Glomerular visceral epithelial cell (primary cell): Measurements from ENCODE around the gene ZNF350.
"Not testable (repeated sequence)": the region's sequence is repeated elsewhere in the genome, so short reads cannot be mapped to it uniquely, and the experiment has no call there.

Experiments
- DNase-seq: peaks from one replicate; pipeline ENCODE4 v3.0.0-alpha.2; 2016; ENCODE audit errors: extremely low spot score

The ZNF350 gene

DNA sequence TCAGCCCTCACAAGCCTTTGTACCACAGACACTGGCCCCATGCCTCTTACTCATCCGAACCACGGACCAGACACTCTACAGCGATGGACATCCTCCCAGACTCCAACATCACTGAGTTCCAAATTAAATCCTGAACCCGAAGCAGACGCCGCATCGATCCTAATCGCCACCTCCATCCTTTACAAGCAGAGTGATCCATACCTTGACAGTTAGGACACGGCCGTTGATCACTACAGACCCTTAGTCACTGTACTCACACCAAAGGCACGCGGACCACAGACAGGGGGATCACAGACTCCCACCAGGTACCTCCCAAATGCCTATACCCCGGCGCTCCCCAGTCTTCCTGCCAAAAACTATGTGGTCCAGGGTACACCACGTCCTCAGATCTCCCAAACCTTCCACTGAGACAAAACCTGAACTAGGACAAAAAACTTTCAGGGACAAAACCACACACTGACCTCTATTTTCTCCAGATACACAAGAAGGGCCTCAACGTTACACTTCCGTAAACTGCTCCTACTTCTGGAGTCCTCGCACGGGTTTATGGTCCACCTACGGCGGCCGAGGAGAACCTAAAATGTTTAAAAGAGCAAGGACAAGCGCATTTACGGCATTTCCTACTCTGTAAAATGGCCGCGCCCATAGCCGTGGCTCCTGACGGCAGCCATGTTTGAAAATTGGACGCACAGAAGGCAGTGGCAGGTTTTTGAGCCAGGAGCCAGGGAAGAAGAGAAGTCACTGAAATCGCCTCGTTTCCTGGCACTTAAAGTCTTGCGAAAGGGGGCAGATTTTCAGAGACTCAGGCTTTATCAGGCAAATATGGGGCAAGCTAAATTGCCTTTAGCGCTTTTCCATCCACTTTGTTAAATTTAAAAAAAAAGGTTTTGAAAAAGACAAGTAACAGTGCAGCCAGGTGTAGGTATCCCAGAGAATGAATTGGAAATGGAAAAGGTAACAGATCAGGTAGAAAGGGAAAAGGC is at the start of gene ZNF350:
Gene ZNF350, minus strand, starts transcription at position 532 of the 983 bp plus-strand sequence. CDS start 12,480 bp downstream, outside the sequence.
- DNase-seq: peak; percentile 93

- DNase-seq: no peak
Observed at GRCh38 chr19:52034051-52034728, 47.5 kb upstream of the ZNF350 start.

DNA sequence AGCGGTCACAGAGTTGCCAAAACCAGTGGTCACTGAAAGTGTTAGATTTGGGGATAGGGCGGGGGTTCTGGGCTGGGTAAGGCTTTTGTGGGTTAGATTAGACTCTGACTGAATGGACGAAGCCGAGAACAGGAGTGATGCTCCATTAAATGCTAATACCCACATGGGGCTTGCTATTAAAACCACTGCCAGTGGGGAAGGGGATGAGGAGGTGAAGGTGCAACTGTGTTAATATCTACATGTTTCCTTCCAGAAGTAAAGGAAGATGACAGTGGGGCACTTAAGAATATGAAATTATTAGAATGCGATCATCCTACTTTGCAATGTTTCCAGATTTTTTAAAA is 42.1 kb upstream of the ZNF350 start:
- DNase-seq: no peak

- peak; percentile 83 for DNase-seq
Observed at GRCh38 chr19:52028027-52028779, 41.6 kb upstream of the ZNF350 start, which contains the start of gene ZNF614. TSS of gene ZNF614 (minus strand) at chr19:52028379. CDS start at chr19:52025745, 2,634 bp downstream.

GRCh38 chr19:52026255-52026990 is 39.8 kb upstream of the ZNF350 start:
- not testable (repeated sequence) for DNase-seq

DNA sequence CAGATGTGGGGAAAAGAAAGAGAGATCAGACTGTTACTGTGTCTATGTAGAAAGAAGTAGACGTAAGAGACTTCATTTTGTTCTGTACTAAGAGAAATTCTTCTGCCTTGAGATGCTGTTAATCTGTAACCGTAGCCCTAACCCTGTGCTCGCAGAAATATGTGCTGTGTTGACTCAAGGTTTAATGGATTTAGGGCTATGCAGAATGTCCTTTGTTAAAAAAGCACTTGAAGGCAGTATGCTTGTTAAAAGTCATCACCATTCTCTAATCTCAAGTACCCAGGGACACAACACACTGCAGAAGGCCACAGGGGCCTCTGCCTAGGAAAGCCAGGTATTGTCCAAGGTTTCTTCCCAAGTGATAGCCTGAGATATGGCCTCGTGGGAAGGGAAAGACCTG is 37.8 kb upstream of the ZNF350 start:
- not testable (repeated sequence) for DNase-seq

DNA sequence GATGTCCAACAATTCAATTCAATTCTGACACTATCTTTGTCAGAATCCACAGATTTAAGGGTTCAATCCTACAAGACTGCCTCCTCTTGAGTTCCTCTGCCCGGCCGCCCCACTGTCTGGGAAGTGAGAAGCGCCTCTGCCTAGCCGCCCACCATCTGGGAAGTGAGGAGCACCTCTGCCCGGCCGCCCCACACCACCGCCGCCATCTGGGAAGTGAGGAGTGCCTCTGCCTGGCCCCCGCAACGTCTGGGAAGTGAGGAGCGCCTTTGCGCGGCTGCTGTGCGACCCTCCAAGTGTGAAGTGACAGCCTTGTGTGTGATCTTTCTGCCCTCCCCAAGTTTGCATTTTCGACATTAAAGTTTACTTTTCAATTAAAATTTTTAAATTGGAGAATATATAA is 35.6 kb upstream of the ZNF350 start:
- DNase-seq: no peak

- DNase-seq: no peak
Observed at GRCh38 chr19:52020506-52020905, 33.9 kb upstream of the ZNF350 start.

DNA sequence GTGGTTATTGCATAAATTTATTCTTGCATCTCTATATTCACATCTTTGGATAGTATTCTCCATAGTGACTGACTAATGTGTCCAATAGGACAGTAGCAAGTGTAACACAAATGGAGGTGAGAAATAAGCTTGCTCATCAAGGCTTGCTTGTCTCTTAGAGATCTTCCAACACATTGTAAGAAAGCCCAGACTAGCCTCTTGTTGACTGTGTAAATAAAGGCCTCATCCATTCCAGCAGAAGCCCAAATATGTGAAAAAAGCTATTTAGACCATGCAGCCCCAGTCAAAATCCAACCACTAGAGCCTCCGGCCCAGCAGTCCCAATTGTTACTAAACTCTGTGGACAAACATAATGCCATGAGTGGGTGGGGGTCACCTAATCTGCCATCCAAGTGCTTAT is 24.0 kb upstream of the ZNF350 start:
- DNase-seq: no peak

DNA sequence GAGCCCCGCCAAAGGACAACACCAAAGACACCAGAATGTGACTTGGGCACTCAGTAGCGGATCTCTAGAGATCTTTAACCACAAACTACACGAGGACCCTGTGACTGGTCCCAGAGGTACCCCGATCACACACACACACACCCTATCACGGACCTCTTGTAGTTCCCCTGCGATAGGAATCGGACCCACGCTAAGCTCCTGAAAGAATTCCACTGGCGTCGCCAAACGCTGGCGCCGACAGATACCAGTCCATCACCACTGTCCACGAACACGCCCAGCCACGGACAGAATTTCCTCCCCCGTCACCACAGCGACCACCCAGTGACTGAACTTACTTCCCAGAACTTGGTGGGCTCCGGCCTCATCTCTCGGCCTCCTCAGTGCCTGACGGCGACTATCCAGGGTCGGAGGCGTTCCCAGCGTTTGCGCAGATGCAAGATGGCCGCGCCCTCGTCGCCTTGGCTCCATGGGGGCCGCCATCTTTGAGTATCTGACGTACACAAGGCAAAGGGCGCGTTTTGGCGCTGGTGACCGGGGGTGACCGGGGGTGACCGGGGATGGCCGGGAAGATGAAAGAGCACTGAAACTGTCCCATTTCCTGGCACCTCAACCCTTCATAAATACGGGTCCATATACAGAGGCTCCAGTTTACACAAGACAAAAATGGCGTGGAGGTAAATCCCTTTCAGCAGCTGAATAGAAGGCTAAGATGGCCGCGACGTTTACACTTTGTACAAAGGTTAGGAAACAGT is 21.3 kb upstream of the ZNF350 start, which contains the start of gene ZNF615:
Gene ZNF615, minus strand, starts transcription at position 406 of the 752 bp plus-strand sequence. CDS start 4,500 bp downstream, outside the sequence.
- DNase-seq: peak; percentile 83

GRCh38 chr19:52007451-52007805 is 20.8 kb upstream of the ZNF350 start:
- DNase-seq: no peak

DNA sequence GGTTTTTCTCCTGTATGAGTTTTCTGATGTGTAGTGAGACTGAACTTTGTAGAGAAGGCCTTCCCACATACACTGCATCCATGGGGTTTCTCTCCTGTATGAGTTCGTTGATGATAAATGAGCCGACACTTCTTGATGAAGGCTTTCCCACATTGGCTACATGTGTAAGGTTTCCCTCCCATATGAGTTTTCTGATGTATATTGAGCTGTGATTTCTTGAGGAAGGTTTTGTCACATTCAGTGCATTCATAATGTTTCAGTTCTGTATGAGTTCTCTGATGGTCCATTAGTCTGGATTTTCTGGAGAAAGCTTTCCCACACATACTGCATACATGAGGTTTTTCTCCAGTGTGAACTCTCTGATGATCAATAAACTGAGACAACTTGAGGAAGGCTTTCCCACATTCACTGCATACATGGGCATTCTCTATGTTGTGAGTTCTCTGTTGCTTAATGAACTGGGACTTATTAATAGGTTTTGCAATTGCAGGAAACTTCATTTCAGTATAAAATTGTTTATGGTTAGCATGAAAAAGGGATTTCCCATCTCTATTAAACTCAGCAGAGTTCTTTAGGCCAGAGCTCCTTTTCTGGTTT is 7.5 kb upstream of the ZNF350 start:
- no peak for DNase-seq

DNA sequence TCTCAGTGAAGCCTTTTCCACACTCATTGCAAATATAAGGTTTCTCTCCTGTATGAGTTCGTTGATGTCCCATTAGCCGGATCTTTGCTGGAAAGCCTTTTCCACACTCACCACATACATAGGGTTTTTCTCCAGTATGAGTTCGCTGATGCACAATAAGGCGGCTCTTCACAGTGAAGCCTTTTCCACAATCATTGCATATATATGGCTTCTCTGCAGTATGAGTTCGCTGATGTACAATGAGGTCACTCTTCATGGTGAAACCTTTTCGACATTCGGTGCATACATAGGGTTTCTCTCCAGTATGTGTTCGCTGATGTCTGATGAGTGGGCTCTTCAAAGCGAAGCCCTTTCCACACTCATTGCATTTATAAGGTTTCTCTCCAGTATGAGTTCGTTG is 6.8 kb upstream of the ZNF350 start:
- no peak for DNase-seq

GRCh38 chr19:51983361-51983760 is 3.3 kb downstream of the ZNF350 start:
- no peak for DNase-seq

DNA sequence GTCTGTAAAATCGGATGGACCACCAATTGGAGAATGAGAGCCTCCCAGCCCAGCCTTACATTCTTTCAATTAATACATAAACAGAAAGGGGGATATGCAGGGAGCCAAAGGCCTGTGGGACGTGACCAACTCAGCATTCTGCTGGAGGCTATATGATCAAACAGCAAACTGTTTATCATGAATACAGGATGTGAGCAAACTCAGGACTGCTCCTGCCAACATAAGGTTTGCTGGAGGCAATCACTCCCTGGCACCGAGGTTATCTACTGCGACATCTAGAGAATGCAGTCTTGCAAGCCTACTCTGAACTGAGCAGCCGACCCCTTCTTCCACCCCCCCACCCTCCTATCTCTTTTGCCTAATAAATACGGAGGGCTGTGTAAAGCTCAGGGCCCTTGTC is 5.7 kb downstream of the ZNF350 start:
- not testable (repeated sequence) for DNase-seq

DNA sequence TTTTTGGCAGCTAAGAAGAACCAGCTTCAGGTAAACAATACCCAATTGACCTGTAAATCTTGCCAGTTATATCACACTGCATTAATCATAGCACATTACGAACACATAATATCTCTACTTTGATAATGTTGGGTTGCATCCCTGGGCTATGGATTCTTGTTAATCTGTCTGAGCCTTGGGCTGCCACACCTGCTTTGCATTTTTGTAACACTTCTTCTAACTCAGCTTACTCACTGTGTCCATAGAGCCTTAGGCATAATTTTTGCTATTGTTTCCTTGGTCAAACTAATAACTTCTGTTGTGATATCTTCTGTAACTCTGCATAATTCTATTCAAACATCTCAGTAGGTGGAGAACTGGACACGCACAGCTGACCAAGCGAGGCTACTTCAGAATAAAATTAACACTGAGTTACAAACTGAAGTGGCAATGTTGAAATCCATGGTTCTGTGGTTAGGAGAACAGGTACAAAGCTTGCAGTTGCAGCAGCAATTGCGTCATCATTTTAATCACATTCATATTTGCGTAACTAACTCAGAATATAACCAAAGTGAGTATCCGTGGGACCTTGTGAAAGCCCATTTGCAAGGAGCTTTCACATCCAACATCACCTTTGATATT is 6.4 kb downstream of the ZNF350 start:
- no peak for DNase-seq

DNA sequence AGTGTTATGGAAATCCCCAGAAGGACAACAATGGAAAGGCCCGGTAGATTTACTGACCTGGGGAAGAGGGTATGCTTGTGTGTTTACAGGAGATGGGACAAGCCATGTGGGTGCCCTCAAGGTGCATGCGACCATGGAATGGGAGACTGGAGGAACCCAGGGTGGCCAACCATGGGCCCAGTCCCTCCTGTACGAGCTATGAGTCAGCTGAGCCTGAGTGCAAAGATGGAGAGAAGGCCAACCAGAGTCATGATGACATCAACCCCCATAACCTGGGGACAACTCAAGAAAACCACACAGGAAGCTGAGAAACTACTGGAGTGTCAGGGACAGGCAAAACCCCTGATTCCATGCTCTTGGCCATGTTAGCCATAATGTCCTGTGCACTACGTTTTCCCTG is 7.8 kb downstream of the ZNF350 start:
- no peak for DNase-seq

DNA sequence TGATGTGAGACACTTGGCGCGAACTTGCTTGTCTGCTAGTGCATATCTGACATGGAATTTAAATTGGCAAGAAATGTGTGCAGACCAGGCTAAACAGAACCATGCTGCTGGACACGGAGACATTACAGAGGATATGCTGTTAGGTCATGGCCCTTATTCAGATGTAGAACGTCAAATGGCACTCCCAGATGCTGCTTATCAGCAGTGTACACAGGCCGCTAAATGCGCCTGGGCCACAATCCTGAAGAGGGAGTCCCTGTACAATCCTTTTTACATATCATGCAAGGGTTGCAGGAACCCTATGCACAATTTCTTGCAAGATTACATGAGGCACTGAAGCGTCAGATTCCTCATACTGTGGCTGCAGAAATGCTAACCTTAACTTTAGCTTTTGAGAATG is 9.3 kb downstream of the ZNF350 start:
- DNase-seq: no peak

GRCh38 chr19:51976852-51977251 is 9.8 kb downstream of the ZNF350 start:
- no peak for DNase-seq

DNA sequence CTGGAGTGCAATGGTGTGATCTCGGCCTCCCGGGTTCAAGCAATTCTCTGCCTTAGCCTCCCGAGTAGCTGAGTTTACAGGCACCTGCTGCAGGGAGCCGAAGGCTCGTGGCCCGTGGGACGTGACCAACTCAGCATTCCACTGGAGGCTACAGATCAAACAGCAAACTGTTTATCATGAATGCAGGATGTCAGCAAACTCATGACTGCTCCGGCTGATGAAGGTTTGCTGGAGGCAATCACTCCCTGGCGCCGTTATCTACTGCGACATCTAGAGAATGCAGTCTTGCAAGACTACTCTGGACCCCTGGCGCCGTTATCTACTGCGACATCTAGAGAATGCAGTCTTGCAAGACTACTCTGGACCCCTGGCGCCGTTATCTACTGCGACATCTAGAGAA is 10.9 kb downstream of the ZNF350 start:
- not testable (repeated sequence) for DNase-seq
